GM21528 (cell line): ENCODE measurements around the gene ROM1.
"Not testable (repeated sequence)": the region's sequence is repeated elsewhere in the genome, so short reads cannot be mapped to it uniquely, and the experiment has no call there.

Experiments
- ATAC-seq: cut with Tn5 transposase; IDR thresholded peaks from one replicate; pipeline ENCODE4 v1.9.1; 2021; ENCODE audit warnings: mild to moderate bottlenecking, moderate library complexity; ENCODE audit not compliant: unreplicated experiment, low FRiP score

The ROM1 gene

GRCh38 chr11:62581735-62582134 lies 31.3 kb upstream of the ROM1 start:
- ATAC-seq: not testable (repeated sequence)

DNA sequence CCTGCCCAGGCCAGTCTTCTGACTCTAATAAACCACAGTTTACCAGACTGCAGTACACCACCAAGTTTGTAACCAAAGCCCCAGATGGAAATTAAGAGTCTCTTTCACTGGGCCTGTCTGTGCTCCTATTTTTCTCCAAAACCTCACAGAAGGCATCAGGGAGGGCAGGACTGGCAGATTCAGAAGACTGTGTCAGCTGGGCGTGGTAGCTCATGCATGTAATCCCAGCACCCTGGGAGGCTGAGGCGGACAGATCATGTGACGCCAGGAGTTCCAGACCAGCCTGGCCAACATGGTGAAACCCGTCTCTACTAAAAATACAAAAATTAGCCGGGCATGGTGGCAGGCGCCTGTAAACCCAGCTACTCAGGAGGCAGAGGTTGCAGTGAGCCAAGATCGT lies 27.7 kb upstream of the ROM1 start:
- not testable (repeated sequence) for ATAC-seq

- no peak for ATAC-seq
These were observed 24.0 kb upstream of the ROM1 start for GRCh38 chr11:62588966-62589637.

DNA sequence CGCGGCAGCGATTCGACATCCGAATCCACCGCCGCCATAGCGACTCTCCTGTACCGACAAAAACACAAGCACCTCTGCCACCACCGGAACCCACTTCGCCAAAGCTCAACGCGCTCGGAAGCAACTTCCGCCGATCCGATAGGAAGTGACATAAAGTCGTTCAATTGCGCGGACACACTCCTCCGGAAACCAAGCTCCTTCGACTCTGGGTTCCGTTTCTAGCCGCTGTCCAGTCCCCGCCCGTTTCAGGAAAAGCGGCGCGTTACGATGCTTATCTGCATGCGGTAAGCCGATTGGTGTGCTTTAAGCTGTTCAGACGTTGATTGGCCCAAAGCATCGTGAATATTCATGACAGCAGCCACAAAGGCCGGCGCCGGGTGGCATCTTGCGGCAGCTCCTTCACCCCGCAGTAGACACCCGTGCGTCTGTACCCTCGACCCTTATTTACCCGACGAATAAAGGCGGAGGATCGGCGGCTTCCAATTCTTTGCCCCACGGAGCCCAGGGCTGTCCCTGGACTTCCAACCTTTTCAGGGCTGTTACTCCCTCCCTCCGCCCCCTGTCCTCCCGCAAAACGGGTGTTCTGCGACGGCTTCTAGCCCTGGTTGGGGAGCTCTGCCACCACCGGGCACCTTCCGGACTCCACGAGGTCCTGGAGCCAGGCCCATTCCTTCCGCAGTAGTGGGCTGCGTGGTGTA lies 21.5 kb upstream of the ROM1 start, which contains the start of gene TUT1:
TUT1 (minus strand) TSS at position 76 of the 698 bp plus-strand sequence; CDS start at position 38, 38 bp downstream.
- peak; percentile 86 for ATAC-seq

DNA sequence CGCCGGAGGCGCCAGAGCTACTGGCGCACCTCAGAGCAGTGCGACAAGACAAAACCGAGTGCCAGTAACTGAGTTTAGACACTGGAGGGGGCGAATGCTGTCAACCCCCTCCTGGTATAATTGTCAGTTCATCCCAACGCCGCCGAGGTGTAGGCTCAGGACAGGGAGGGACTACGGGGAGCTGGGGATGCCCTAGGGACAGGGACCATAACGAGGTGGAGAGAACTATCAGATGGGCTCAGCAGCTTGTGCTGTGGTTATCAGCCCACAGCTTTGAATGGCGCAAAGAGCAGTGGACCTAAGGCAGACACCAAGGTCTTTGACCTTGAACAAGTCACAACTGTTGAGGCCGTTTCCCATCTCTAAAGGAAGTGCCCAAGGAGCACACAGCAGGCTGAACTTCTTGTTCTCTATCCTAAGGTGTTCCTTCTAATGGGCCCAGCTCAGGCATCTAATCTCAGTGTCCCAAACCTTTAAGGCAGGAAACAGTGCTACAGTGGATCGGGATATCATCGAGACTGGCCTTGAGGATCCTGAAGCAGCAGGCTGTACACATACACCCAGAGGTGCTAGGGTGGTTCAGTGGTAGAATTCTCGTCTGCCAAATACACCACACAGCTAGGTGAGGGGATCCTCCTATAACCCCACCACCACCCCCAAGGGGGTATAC lies 20.8 kb upstream of the ROM1 start:
- ATAC-seq: no peak

DNA sequence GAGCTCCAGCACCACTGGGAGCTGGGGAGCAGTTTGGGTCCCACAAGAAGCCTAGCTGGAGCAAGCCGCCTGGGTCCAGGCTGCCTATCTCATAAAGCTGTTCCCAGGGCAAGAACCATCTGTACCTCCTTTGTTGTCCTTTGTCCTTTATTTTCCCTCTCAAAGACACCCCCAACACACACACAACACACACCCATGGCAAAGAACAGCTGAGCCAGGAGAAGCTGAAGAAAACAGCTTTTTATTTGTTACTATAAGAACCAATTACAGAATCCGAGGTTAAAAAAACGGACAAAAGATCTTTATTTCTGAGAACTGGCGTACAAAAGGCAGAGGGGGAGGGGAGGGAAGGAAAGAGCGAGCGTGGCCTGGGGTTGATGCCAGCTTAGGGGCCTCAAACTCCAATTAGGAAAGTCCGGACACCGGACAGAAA lies 20.1 kb upstream of the ROM1 start:
- no peak for ATAC-seq

DNA sequence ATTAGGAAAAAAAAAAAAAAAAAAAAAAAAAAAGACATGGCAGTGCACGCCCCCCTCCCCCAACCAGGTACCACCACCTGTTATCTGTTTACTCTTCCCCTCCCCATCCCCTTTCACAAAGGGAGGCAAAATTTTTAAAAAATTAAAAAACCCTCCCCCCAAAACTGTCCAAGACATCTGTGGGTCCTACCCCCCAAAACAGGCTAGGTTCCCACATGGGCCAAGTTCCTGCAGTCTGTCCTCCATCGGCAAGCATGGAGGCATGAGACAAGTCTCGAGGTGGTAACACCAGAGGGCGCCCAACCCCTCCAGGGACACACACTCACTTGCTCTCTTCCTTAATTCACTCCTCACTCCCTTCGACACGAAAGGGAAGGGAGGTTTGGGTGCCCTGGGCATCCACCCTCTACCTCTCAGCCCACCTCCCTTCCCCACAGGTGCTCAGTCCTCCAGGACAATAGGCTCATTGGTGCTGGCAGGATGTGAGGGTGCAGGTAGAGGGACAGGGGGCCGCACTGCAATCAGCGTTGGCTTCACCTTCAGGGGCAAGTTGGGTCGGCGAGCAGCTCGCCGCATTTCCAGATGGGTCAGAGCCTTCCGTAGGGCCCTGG lies 19.5 kb upstream of the ROM1 start:
- ATAC-seq: no peak

DNA sequence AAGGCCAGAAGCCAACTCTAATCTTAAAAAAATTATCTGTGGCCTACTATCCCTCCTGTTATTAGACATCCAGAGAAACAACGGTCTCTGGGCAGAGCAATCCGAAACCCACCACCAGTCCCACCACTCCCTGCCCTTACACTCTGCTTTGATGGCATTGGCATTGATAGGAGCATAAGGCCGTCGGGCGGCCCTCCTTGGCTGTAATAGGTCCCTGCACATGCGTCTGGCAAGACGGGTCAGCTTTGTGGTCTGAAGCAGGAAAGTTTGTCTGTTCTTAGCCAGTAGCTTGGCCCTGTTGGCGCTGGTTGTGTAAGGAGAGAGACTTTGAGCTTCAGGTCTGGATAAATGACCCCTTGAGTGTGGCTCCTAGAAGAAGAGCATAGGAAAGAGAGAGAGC lies 17.9 kb upstream of the ROM1 start:
- no peak for ATAC-seq

DNA sequence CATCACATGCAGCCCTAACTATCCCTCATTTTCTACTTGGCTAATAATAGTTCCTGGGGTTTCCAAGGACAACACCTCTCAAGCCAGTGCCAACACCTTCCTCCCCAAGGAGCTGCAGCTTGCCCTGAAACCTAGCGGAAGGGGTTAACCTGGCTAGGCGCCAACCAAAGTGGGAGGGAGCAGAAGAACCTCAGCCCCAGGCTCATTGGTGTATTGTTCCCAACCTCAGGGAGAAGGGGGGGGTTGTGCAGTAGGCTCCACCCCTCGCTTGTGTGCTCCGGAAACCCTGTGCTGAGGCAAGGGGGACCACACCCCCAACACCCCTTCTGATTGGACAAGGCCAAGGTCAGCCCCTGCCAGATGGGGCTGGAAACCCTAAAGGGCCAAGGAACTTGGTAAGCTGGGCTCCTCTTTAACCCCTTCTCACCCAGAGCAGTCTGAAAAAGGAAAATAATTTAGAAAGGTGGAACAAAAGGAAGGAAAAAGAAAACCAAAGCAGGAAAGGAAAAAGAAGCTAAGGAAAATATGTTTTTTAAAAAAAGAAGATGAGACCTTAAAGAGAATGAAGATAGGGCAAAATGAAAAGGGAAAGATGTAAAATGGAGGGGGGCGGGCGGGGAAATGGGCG lies 13.9 kb upstream of the ROM1 start:
- ATAC-seq: peak; percentile 42

DNA sequence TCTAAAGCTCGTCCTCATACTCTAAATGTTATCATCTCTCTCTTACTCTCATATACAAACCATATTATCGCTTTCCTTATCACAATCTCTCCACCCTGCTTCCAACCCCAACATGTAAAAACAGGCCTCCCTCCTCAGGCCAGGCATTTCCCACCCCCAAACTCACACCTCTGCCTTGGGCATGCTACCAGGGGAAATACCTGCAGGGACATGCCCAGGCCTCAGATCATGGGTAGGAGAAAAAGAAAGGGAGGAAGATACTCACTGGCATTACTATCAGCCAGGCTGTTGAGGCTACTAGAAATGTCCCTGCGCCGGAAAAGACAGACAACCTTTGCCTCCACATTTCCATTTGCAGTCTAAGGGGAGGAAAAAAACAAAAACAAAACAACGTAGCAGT lies 13.2 kb upstream of the ROM1 start:
- ATAC-seq: no peak

- no peak for ATAC-seq
These were observed 12.5 kb upstream of the ROM1 start for GRCh38 chr11:62600367-62601121.

DNA sequence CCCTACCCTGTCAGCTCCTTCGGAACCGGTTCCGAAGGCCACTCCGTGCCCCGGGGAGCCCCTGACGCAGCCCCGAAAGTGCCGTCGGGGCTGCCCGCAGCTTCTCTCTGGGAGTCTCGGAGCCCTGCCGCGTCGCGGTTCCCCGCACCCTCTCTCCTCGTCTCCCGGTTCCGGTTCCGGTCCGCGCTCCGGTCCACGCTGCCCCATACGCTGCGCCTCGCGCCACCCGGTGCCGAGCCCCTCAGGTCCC lies 12.0 kb upstream of the ROM1 start:
- peak; percentile 14 for ATAC-seq

DNA sequence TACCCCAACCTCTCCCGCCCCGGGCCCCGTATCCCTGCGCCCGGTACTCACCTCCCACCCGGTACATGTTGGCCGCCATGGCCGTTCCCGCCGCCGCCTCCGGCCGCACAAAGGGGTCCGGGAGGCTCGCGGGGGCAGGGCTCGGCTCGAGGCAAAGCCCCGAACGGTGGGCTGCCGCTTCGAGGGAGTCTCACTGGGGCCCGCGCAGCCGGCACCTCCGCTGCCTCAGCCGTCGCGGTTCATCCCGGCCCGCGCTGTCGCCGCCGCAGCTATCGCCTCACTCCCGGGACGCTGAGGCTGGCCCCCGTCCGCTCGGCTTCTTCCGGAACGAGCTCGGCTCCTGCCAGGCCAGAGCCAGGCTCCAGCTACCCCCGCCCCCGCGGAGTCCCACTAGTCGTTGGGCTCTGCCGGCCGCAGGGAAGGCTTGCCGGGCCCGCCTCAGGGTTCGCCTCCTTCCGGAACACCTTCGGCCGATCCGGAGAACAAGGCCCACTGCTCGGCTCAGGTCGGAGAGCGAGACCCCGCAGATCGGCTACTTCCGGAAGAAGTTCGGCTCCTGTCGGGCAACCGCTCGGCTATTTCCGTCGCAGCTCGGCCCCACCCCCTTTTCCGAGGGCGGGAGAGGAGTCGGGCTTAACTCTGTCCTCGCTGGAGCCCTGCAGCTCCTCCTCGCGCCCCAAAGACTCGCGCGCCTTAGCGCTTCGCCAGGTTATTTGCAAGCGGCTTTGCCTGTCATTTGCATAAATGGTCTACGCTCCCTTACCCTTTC lies 11.5 kb upstream of the ROM1 start, which contains the start of gene MTA2:
MTA2 (minus strand) TSS at position 494 of the 769 bp plus-strand sequence; CDS start at position 79, 415 bp downstream.
- ATAC-seq: peak; percentile 78

- no peak for ATAC-seq
These were observed 10.7 kb upstream of the ROM1 start for GRCh38 chr11:62602141-62603071.

DNA sequence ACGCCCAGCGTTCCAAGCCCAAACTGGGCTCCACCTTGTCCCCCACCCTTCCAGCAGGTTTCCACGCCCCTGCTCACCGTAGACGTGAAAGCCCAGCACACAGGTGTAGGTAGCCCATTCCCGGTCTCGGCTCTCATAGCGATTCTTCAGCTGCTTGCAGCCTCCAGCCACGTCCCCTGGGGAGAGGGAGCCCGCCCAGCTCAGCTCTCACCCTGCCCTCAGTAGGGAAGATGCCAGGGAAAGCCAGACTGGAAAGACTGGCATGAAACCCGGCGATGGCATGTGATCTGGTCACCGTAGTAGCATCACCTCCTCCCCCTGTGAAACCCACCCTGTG lies 10.0 kb upstream of the ROM1 start:
- ATAC-seq: no peak

DNA sequence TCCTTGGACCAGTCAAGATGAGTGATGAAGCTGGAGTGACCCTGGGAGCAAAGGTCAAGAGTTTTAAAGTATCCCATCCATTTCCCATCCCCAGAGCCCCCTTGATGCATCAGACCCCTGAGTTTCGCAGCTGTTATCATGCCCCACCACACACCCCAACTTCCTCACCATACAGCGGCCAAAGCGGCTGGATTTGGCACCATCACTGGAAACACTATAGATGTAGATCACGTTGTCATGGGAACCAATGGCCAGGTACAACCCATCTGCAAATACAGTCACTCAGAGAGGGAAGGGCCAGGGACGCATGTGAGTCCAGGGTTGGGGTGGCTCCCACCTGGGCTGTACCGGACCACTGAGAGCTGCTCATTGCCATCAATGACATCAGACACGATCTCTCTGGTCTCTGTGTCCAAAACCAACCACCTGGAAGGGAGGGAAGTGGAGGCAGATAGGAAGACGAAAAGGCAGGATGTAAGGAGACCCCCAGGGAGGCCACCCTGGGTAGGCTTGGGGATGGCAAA lies 9.2 kb upstream of the ROM1 start:
- ATAC-seq: no peak

- ATAC-seq: no peak
These were observed 8.5 kb upstream of the ROM1 start for GRCh38 chr11:62604460-62605120.

DNA sequence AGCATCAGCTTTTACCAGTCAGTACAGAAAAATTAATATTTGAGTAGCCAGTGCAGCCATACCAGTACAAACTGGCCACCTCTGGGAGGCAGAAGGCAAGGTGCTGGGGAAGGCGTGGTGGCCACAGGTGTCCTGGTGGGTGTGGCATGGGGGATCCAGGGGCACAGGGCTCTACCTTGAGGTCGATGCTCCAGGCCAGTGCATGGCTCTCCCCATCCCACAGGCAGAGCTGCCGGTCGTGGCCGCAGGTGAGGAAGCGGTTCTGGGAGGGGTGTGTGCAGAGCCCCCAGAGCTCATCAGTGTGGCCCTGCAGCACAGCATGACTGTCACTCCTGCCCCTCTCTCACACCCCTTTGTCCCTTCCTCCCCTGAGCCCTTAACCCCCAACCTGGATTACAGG lies 7.6 kb upstream of the ROM1 start:
- ATAC-seq: no peak
